NCI-H2227 (cell line): ENCODE measurements around the gene CDHR5.
A peak's percentile ranks its signal among the peaks of the same experiment; 100 is the strongest.

Experiments used
- DNase-seq: peaks from one replicate; lab custom pipeline; 2025; ENCODE audit not compliant: unreplicated experiment; lab: John Stamatoyannopoulos, UW

The CDHR5 gene

GRCh38 chr11:623999-624704 lies 603 bp downstream of the CDHR5 start:
- no peak for DNase-seq

DNA sequence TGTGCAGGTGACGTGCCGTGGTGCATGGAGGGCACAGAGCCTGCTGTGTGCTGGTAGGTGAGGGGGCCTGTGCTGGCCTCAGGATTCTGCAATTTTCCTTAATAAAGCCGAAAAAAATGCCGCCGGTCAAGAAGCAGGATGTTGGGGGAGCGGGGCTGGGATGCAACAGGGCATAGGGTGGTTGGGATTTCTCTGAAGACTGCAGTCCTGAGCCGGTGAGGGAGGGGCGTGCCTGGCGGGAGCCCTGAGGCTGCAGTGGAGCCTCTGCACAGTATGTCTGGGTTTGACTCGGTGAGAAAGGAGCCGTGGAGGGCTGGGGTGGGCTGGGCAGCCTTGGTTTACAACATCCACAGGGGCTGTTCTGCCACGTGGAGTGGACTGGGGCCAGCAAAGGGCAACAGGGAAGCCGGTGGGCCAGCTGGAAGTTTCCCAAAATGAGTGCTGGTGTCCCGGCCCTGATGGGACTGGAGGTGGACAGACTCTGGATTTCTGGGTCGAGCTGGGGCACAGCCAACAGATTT lies 1.3 kb downstream of the CDHR5 start:
- no peak for DNase-seq

DNA sequence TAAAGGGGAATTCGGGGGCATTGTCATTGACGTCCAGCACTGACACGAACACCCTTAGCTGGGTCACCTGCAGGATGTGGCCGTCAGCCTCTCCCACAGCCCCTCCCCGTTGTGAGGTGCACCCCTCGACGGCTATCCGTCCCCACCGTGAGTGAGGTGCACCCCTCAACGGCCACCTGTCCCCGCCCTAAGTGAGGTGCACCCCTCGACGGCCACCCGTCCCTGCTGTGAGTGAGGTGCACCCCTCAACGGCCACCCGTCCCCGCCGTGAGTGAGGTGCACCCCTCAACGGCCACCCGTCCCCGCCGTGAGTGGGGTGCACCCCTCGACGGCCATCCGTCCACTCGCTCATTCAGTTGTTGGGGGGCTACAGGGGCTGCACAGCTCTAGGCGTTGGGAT lies 2.9 kb downstream of the CDHR5 start:
- DNase-seq = no peak

DNA sequence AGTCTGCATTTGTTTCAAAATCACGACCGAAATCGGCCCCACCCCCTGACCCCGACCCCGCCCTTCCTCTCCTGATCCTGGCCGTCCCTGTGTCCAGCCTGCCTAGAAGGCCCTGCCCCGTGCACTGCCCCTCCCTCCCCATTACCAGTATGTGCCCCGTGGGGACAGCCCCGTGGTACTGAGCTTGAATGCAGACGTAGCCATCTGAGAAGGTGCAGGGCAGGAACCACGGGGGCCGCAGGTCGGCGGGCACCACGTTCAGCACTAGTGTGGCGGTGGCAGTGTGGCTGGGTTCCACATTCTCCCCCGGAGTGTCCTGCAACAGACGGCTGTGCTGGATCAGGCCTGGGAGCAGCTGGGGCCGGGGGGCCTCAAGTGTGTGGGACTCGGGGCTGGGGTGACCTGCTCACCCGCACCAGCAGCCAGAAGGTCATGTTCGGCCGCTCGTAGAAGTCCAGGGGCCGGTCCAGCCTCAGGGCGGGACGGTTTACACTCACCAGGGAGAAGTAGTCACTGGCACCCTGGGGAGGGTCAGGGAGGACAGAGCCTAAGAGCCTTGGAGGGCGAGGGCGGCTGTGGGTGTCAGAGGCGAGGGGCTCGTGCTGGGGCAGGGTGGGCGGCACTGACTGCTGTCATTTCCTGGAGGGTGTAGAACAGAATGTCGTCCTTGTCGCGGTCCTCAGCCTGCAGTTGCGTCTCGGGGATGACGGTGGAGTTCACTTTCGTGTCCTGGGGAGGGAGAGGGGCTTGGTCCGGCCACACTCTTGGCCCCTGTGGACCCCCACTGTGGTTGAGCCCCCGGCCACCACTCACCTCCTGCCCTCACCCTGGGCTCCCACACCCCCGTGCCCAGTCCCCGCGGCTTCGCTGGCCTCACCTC lies 3.6 kb downstream of the CDHR5 start:
- no peak for DNase-seq

DNA sequence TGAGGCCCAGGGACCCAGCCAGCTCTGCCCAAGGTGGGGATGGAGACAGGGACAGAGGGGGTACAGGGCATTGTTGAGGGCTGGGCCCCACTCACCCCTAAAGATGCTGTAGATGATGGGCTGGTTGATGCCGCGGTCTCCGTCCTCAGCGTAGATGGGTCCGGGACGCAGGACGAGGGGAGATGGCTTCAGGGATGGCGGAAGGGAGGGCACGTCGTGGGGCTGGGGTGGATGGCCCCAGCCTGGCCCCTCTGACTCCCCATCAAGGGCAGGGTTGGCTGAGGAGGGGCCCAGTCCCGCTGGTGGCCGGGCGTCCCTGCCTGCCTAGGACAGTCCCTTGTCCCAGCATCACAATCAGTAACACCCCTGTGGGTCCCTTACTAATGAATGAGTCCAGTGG lies 4.6 kb downstream of the CDHR5 start:
- no peak for DNase-seq

GRCh38 chr11:619628-620050 lies 5.1 kb downstream of the CDHR5 start:
- no peak for DNase-seq

- no peak for DNase-seq
These were observed 5.7 kb downstream of the CDHR5 start for GRCh38 chr11:618856-619627.

- no peak for DNase-seq
These were observed 6.7 kb downstream of the CDHR5 start for GRCh38 chr11:617912-618682.

GRCh38 chr11:617199-617911 lies 7.4 kb downstream of the CDHR5 start:
- no peak for DNase-seq

DNA sequence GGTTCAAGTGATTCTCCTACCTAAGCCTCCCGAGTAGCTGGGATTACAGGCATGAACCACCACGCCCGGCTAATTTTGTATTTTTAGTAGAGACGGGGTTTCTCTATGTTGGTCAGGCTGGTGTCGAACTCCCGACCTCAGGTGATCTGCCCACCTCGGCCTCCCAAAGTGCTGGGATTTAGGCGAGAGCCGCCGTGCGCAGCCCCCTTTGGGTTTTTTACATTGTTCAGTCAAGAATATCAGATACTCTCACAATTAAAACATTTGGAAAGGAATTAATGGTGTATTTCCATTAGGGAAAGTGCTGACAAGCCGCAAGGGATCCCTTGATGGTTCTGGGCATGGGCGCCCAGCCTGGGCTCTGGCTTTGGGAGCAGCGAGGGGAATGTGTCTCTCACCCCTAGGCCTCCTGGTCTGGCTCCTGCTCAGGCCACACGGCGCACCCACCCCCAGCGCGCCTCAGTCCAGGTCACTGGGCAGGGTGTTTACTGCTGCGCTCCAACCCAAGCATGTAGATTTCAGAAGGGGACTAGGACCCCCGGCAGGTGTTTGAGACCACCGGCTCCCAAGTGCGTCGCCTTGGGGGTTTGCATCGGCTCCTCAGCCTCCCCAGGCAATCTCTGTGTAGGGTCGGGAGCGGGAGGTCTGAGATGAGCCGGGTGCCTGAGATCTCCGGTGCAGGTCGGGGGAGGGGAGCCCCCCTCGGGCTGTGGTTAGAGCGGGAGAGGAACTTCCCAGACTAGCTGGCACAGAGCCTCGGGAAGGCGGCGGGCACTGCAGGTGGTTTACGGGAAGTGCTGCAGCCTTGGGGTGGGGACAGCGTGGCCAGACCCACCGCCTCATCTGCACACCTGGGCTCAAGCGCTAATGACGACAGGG lies 8.2 kb downstream of the CDHR5 start:
- no peak for DNase-seq

DNA sequence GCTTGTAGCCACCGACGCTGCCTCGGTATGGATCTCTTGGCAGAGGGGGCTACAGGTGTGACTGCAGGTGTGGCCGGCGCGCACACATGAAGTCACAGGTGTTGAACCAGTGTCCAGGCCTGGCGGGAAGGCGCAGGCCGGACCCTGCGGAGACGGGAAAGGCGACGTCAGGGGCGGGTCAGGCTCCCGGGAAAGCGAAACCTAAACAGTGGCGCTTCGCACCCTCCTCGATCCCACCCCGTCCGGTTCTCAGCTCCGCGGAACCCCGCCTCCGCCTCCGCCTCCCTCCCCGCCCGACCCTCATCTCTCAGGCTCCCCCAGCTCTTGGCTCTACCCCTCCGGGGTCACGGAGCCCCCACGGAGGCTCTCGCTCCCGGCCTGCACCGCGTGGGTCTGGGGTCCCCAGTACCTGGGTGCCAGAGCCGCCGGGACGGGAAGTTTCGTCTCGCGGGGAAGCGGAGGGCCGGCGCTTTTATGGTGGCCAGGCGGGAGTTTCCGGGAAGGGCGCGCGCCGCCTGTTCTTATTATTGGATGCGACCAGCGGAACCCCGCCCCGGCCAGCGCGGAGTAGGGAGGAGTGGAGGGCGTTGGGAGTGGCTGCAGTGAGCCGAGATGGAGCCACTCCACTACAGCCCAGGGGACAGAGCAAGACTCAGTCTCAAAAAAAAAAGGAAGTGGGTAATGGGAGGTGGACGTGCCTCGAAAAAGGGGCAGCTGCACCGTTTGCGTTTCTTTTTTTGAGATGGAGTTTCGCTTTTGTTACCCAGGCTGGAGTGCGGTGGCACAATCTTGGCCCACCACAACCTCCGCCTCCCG lies 9.0 kb downstream of the CDHR5 start, which contains the start of gene IRF7:
Gene IRF7 (minus strand): TSS at position 447 of the 816 bp plus-strand sequence. CDS start 586 bp downstream, outside the sequence.
- DNase-seq = peak; percentile 88

DNA sequence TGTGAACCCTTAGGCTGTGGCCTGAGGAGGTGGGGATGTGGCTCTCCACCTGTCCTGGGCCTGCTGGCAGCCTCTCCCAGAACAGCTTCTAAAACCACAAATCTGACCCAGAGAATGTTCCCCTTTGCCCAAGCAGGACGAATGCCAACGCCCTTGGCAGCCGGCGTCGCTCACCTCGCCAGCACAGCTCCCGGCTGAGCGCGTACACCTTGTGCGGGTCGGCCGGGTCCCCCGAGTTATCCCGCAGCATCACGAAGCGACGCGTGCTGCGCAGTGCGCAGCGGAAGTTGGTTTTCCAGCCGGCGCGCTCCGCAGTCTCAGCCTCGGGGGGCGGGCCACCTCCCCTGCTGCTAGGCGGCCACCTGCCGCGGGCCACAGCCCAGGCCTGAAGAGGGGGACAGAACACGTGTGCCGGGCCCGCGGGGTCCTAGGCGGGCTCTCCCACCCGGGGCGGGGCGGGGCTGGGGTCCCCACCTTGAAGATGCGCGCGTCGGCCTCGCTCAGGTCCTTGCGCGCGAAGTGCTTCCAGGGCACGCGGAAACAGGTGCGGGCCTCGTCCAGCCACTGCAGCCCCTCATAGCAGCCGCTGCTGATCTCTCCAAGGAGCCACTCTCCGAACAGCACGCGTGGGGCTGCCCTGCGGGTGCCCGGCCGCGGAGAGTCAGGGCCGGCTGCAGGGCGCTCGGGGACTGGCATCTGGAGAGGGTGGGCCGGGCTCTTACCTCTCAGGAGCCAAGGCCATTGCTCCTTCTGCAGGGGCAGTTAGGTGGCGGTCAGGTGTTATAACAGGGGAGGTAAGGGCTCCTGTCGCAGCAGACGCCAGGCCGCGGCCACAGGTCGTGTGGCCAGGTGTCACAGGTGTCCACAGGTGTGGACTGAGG lies 9.9 kb downstream of the CDHR5 start:
- DNase-seq = no peak

- no peak for DNase-seq
These were observed 10.6 kb downstream of the CDHR5 start for GRCh38 chr11:614021-614622.

- peak; percentile 42 for DNase-seq
These were observed 11.3 kb downstream of the CDHR5 start for GRCh38 chr11:613369-613968.

DNA sequence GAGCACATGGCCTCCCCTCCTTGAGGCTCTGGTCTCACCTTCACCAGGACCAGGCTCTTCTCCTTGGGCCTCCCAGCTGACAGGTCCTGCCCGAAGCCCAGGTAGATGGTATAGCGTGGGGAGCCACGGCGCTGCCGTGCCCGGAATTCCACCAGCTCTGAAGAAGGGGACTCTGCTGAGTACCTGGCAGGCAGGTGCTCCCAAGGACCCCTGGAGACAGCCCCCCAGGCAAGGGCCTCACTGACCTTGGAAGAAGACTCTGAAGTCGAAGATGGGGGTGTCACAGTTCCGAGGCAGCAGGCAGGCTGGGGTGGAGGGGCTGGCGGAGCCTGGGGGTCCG lies 11.8 kb downstream of the CDHR5 start:
- DNase-seq = no peak

DNA sequence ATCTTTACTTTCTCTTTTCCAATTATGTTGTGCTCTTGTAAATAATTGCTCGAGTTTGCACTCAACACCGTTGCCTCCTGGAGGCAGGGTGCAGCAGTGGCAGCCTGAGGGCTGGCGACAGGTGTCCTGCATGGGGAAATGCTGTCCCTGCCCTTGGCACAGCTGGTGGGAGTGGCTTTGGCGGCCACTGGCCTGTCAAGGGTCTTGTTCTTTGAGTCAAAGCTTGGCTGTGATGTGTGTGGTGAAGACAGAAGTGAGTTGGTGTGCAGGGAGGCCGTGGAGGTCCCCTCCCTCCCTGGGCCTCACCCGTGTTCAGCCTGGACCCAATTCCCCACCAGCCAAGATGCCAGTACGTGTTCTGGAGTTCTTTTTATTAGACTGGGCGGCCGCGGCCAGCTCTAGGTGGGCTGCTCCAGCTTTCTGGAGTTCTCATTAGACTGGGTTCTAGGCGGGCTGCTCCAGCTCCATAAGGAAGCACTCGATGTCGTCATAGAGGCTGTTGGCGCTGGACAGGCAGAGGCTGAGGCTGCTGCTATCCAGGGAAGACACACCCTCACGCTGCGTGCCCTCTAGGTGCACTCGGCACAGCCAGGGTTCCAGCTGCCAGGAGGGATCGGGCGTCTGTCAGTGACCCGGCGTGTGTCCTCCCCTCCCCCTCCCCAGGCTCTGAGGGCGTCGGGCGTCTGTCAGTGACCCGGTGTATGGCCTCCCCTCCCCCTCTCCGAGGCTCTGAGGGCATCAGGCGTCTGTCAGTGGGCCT lies 12.4 kb downstream of the CDHR5 start:
- DNase-seq = peak; percentile 28
